Subcutaneous abdominal adipose tissue (tissue), 5 donors: ENCODE measurements around the gene AGFG2.
A peak's percentile ranks its signal among the peaks of the same experiment; 100 is the strongest.
"Not testable (repeated sequence)": the region's sequence is repeated elsewhere in the genome, so short reads cannot be mapped to it uniquely, and the experiment has no call there.

Experiments
- H3K27ac ChIP-seq: one replicate; pipeline ENCODE4 v1.7.0; 2013; ENCODE audit warnings: low read depth, mild to moderate bottlenecking, inconsistent platforms, low read length, moderate library complexity
- H3K27me3 ChIP-seq, 5 donors: one replicate each; pipeline ENCODE4 v1.7.0; 2013; ENCODE audit warnings: low read length in 5 of 5, inconsistent platforms in 1 of 5; ENCODE audit not compliant: control insufficient read depth in 5 of 5, insufficient read depth in 4 of 5
- H3K36me3 ChIP-seq, 5 donors: one replicate each; pipeline ENCODE4 v1.7.0; 2013; ENCODE audit warnings: low read length in 5 of 5; ENCODE audit not compliant: control insufficient read depth in 5 of 5, insufficient read depth in 5 of 5
- H3K4me1 ChIP-seq, 5 donors: one replicate each; pipeline ENCODE4 v1.7.0; 2013; ENCODE audit warnings: low read length in 5 of 5, mild to moderate bottlenecking in 3 of 5, moderate library complexity in 1 of 5; ENCODE audit not compliant: control insufficient read depth in 5 of 5, insufficient read depth in 5 of 5
- H3K4me3 ChIP-seq, 5 donors: one replicate each; pipeline ENCODE4 v1.7.0; 2013; ENCODE audit warnings: low read length in 5 of 5, low read depth in 1 of 5
- H3K9ac ChIP-seq, 5 donors: one replicate each; pipeline ENCODE4 v1.7.0; 2013; ENCODE audit warnings: low read length in 5 of 5, mild to moderate bottlenecking in 4 of 5, moderate library complexity in 3 of 5
- H3K9me3 ChIP-seq, 5 donors: one replicate each; pipeline ENCODE4 v1.7.0; 2013; ENCODE audit warnings: low read length in 5 of 5; ENCODE audit not compliant: control insufficient read depth in 5 of 5
- donor health status: healthy.
- donor health status: healthy.
- donor health status: healthy.
- donor health status: healthy.
- donor health status: healthy.

Gene AGFG2

GRCh38 chr7:100547872-100548271 lies 8.9 kb downstream of the AGFG2 start:
- H3K9me3 ChIP-seq = no peaks in the 10 kb centered on the region
- H3K4me3 ChIP-seq = no peak overlapping the region
- H3K27me3 ChIP-seq = no peaks in the 10 kb centered on the region
- H3K4me1 ChIP-seq = peaks cover 6 to 52% (median 15%) of the 10 kb centered on the region in 5 donors
- H3K36me3 ChIP-seq = peaks cover 2 to 19% (median 8%) of the 10 kb centered on the region in 5 donors
- peak overlapping the region in 1 of 5 donors; percentile 56 for H3K9ac ChIP-seq
- H3K27ac ChIP-seq = peak overlapping the region; percentile 35

GRCh38 chr7:100548446-100548845 lies 9.4 kb downstream of the AGFG2 start:
- Histone ChIP-seq H3K4me1 (peaks cover 6 to 52% (median 15%) of the 10 kb centered on the region in 5 donors), H3K27ac (peak overlapping the region; percentile 35), H3K36me3 (peaks cover 2 to 23% (median 14%) of the 10 kb centered on the region in 5 donors)
- not testable (repeated sequence) for H3K9me3 ChIP-seq, H3K9ac ChIP-seq, H3K27me3 ChIP-seq, H3K4me3 ChIP-seq

- Histone ChIP-seq H3K4me3 (no peak overlapping the region), H3K27ac (no peak overlapping the region), H3K27me3 (no peaks in the 10 kb centered on the region), H3K4me1 (peaks cover 0 to 16% (median 14%) of the 10 kb centered on the region in 5 donors), H3K36me3 (peaks cover 2 to 39% (median 35%) of the 10 kb centered on the region in 5 donors), H3K9me3 (no peaks in the 10 kb centered on the region), H3K9ac (no peak overlapping the region)
Observed at GRCh38 chr7:100552532-100552931, 13.5 kb downstream of the AGFG2 start.

GRCh38 chr7:100553032-100553431 lies 14.0 kb downstream of the AGFG2 start:
- Histone ChIP-seq H3K4me1 (peaks cover 0 to 11% (median 9%) of the 10 kb centered on the region in 5 donors), H3K36me3 (peaks cover 2 to 39% (median 35%) of the 10 kb centered on the region in 5 donors), H3K9ac (no peak overlapping the region), H3K27ac (no peak overlapping the region), H3K4me3 (no peak overlapping the region), H3K9me3 (no peaks in the 10 kb centered on the region), H3K27me3 (no peaks in the 10 kb centered on the region)

GRCh38 chr7:100555701-100556100 lies 16.7 kb downstream of the AGFG2 start:
- Histone ChIP-seq H3K4me3 (no peak overlapping the region), H3K4me1 (peaks cover 1 to 20% (median 10%) of the 10 kb centered on the region in 5 donors), H3K9ac (peak overlapping the region in 1 of 5 donors; percentile 12), H3K27me3 (no peaks in the 10 kb centered on the region), H3K36me3 (peaks cover 0 to 37% (median 30%) of the 10 kb centered on the region in 5 donors), H3K9me3 (no peaks in the 10 kb centered on the region), H3K27ac (no peak overlapping the region)

GRCh38 chr7:100556541-100556940 lies 17.5 kb downstream of the AGFG2 start:
- Histone ChIP-seq H3K9me3 (no peaks in the 10 kb centered on the region), H3K36me3 (peaks cover 0 to 37% (median 30%) of the 10 kb centered on the region in 5 donors), H3K27ac (no peak overlapping the region), H3K4me1 (peaks cover 1 to 26% (median 11%) of the 10 kb centered on the region in 5 donors), H3K4me3 (no peak overlapping the region), H3K9ac (no peak overlapping the region), H3K27me3 (no peaks in the 10 kb centered on the region)

GRCh38 chr7:100559127-100559526 lies 20.1 kb downstream of the AGFG2 start:
- Histone ChIP-seq H3K4me1 (peaks cover 1 to 52% (median 23%) of the 10 kb centered on the region in 5 donors), H3K9me3 (no peaks in the 10 kb centered on the region), H3K27ac (no peak overlapping the region), H3K9ac (no peak overlapping the region), H3K36me3 (peaks cover 0 to 33% (median 16%) of the 10 kb centered on the region in 5 donors), H3K4me3 (no peak overlapping the region), H3K27me3 (no peaks in the 10 kb centered on the region)

- Histone ChIP-seq H3K4me3 (no peak overlapping the region), H3K27me3 (no peaks in the 10 kb centered on the region), H3K36me3 (peaks cover 0 to 20% (median 7%) of the 10 kb centered on the region in 5 donors)
Observed at GRCh38 chr7:100561491-100562194, 22.6 kb downstream of the AGFG2 start.

GRCh38 chr7:100562195-100563099 lies 23.4 kb downstream of the AGFG2 start:
- H3K9me3 ChIP-seq = no peaks in the 10 kb centered on the region
- no peak overlapping the region for H3K4me3 ChIP-seq
- H3K4me1 ChIP-seq = peaks cover 1 to 57% (median 20%) of the 10 kb centered on the region in 5 donors
- peak overlapping the region in 1 of 5 donors; percentile 23 for H3K9ac ChIP-seq
- H3K27me3 ChIP-seq = no peaks in the 10 kb centered on the region
- H3K36me3 ChIP-seq = peaks cover 0 to 18% (median 7%) of the 10 kb centered on the region in 5 donors
- H3K27ac ChIP-seq = no peak overlapping the region

More at GRCh38 chr7:100561491-100562194, 22.6 kb downstream of the AGFG2 start:
- no peaks in the 10 kb centered on the region for H3K9me3 ChIP-seq
- peak overlapping the region in 2 of 5 donors; percentile 23 to 50 for H3K9ac ChIP-seq
- H3K4me1 ChIP-seq = peaks cover 1 to 52% (median 22%) of the 10 kb centered on the region in 5 donors
- H3K27ac ChIP-seq = no peak overlapping the region
